CD14-positive monocyte (primary cell): ENCODE data around the gene TMEM151A. TPM values are rescaled to one million over a fixed set of nuclear protein-coding genes. Genes with fewer than 3 reads are reported as not detected.
A peak's percentile ranks its signal among the peaks of the same experiment; 100 is the strongest.

Experiments
- DNase-seq, 3 donors: peaks; one replicate each; pipeline ENCODE4 v3.0.0-alpha.2; 2011 to 2022
- H2AFZ ChIP-seq: 2 replicates; pipeline ENCODE4 v1.6.0; 2012; ENCODE audit warnings: mild to moderate bottlenecking, low read depth, low read length, inconsistent platforms; ENCODE audit not compliant: insufficient read depth, poor library complexity, severe bottlenecking
- H3K27ac ChIP-seq, 2 donors: 1 replicate in 1 of 2; 2 replicates in 1 of 2; pipeline ENCODE4 v1.5.1; 2012 to 2013; ENCODE audit warnings: low read length in 2 of 2, control low read depth in 1 of 2, inconsistent platforms in 1 of 2, low read depth in 1 of 2, mild to moderate bottlenecking in 1 of 2
- H3K27me3 ChIP-seq, 2 donors: one replicate each; pipeline versions ENCODE4 v1.6.0 to v1.6.1; 2011 to 2013; ENCODE audit warnings: low read length in 2 of 2; ENCODE audit not compliant: control insufficient read depth in 2 of 2, insufficient read depth in 2 of 2
- H3K36me3 ChIP-seq, 2 donors: replicated peaks in 1 of 2; 1 replicate in 1 of 2; 2 replicates in 1 of 2; pipeline versions ENCODE4 v1.5.1 to v1.6.1; 2012 to 2013; ENCODE audit warnings: low read length in 2 of 2, control low read depth in 1 of 2, inconsistent platforms in 1 of 2, mild to moderate bottlenecking in 1 of 2; ENCODE audit not compliant: insufficient read depth in 2 of 2, control insufficient read depth in 1 of 2
- H3K4me1 ChIP-seq, 2 donors: 1 replicate in 1 of 2; 2 replicates in 1 of 2; pipeline versions ENCODE4 v1.5.1 to v1.6.1; 2012 to 2013; ENCODE audit warnings: low read length in 2 of 2, control low read depth in 1 of 2, inconsistent platforms in 1 of 2, mild to moderate bottlenecking in 1 of 2, moderate library complexity in 1 of 2; ENCODE audit not compliant: insufficient read depth in 2 of 2, control insufficient read depth in 1 of 2
- H3K4me2 ChIP-seq: replicated peaks from 2 replicates; pipeline ENCODE3; 2012; ENCODE audit warnings: low read length, moderate library complexity, mild to moderate bottlenecking; ENCODE audit not compliant: poor library complexity, severe bottlenecking; ENCODE audit errors: extremely low read depth
- H3K4me3 ChIP-seq, 3 experiments: fragments of 200-600 bp in 1 of 3; sonication (generic) in 1 of 3; replicated peaks in 1 of 3; 1 replicate in 2 of 3; 2 replicates in 1 of 3; pipeline ENCODE4 v1.5.1; 2011 to 2013; ENCODE audit warnings: low read length in 3 of 3, mild to moderate bottlenecking in 3 of 3, control low read depth in 2 of 3, low read depth in 2 of 3, inconsistent platforms in 1 of 3, moderate library complexity in 1 of 3
- H3K79me2 ChIP-seq: 2 replicates; pipeline ENCODE4 v1.6.0; 2012; ENCODE audit warnings: mild to moderate bottlenecking, control low read depth, inconsistent platforms, low read length, moderate library complexity; ENCODE audit not compliant: insufficient read depth
- H3K9ac ChIP-seq: 2 replicates; pipeline ENCODE4 v1.6.0; 2017; ENCODE audit warnings: low read length, mild to moderate bottlenecking; ENCODE audit not compliant: insufficient read depth, poor library complexity, severe bottlenecking
- H3K9me3 ChIP-seq, 2 donors: replicated peaks in 1 of 2; 1 replicate in 1 of 2; 2 replicates in 1 of 2; pipeline versions ENCODE4 v1.5.1 to v1.6.1; 2012 to 2013; ENCODE audit warnings: low read length in 2 of 2, control low read depth in 1 of 2; ENCODE audit not compliant: control insufficient read depth in 1 of 2, insufficient read depth in 1 of 2
- H4K20me1 ChIP-seq: 2 replicates; pipeline ENCODE4 v1.6.0; 2012; ENCODE audit warnings: mild to moderate bottlenecking, low read length, control low read depth, moderate library complexity; ENCODE audit not compliant: insufficient read depth
- H3K27ac Mint-ChIP-seq, 7 donors: one replicate each; pipeline ENCODE4 v1.8.0; 2020; ENCODE audit warnings: mild to moderate bottlenecking in 7 of 7, mixed read lengths in 7 of 7, moderate library complexity in 6 of 7, inconsistent platforms in 2 of 7
- H3K27me3 Mint-ChIP-seq, 3 donors: one replicate each; pipeline ENCODE4 v1.8.0; 2021 to 2022; ENCODE audit warnings: low read depth in 3 of 3, mild to moderate bottlenecking in 3 of 3, mixed read lengths in 3 of 3, moderate library complexity in 3 of 3, inconsistent platforms in 1 of 3
- H3K36me3 Mint-ChIP-seq, 2 donors: one replicate each; pipeline ENCODE4 v1.8.0; 2020; ENCODE audit warnings: mixed read lengths in 2 of 2, inconsistent platforms in 1 of 2, mild to moderate bottlenecking in 1 of 2
- H3K4me1 Mint-ChIP-seq: one replicate; pipeline ENCODE4 v1.8.0; 2020; ENCODE audit warnings: mild to moderate bottlenecking, mixed read lengths
- H3K4me3 Mint-ChIP-seq, 2 donors: one replicate each; pipeline ENCODE4 v1.8.0; 2020; ENCODE audit warnings: mild to moderate bottlenecking in 2 of 2, mixed read lengths in 2 of 2, moderate library complexity in 1 of 2
- H3K9me3 Mint-ChIP-seq, 7 donors: one replicate each; pipeline ENCODE4 v1.8.0; 2020 to 2022; ENCODE audit warnings: mixed read lengths in 7 of 7, mild to moderate bottlenecking in 6 of 7, moderate library complexity in 6 of 7, inconsistent platforms in 2 of 7
- WGBS: methylation state at CpG from one replicate; pipeline ENCODE4 v1.1.5; 2013; ENCODE audit warnings: missing lambda C conversion rate; ENCODE audit not compliant: insufficient coverage; 5-methylcytosine and 5-hydroxymethylcytosine counted together
- intact Hi-C, 2 donors: fragments of 100-400 bp; cut with micrococcal nuclease; formaldehyde crosslinking; loops; one replicate each; pipeline versions ENCODE4 v1.15.0 to v1.15.1; 2023
- polyA plus RNA-seq, 3 donors: library from polyadenylated mRNA; depleted of rRNA in 1 of 3; unstranded in 2 of 3; stranded (reverse) in 1 of 3; fragments of 300-500 nt in 2 of 3; fragments of >200 nt in 1 of 3; fragmentation: Illumina TruSeq in 2 of 3; gene quantifications; 1 replicate in 2 of 3; 2 replicates in 1 of 3; pipeline ENCODE4 v1.2.3, GENCODE V29; 2012 to 2021
- TF ChIP-seq, protein P1 (sequence below): fragments of 200-600 bp; IDR thresholded peaks from one replicate; pipeline ENCODE4 v1.8.0; 2022; ENCODE audit warnings: antibody characterized with exemption, mild to moderate bottlenecking

TMEM151A gene
- polyA plus RNA-seq, 3 donors = not detected

DNA sequence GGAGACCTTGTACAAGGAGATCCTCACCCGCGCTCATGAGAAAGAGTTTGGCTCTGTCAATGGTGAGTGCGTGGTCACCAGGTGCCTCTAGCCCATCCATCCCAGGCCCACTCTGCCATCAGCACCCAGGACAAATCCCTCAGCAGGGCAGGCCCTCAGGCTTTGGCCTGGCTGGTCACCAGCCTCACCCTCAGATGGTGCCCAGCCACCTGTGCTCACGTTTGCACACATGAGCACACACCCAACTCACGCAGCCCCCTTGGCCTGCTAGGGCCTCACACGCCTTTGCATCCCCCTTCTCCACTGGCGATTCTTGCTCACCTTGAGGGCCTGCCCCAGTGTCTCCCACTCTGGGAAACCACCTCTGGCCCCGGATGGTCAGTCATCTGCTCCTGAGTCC lies 27.3 kb upstream of the TMEM151A start:
- H2AFZ ChIP-seq = no peak overlapping the region
- no peaks in the 10 kb centered on the region for H3K9me3 Mint-ChIP-seq
- peaks cover 19 to 20% of the 10 kb centered on the region in 2 donors for H3K4me1 ChIP-seq
- no peak overlapping the region for H3K4me3 Mint-ChIP-seq
- peaks cover 4 to 11% (median 9%) of the 10 kb centered on the region in 3 donors for H3K27me3 Mint-ChIP-seq
- H3K4me2 ChIP-seq = no peak overlapping the region
- no peaks in the 10 kb centered on the region for H3K27me3 ChIP-seq
- H3K79me2 ChIP-seq = peaks cover 9% of the 10 kb centered on the region
- WGBS = 98% methylated on average over 8 of the region's 8 CpGs
- H4K20me1 ChIP-seq = peaks cover 7% of the 10 kb centered on the region
- intact Hi-C loops = no loop called here
- DNase-seq = no peak
- TF ChIP-seq, protein P1, sequence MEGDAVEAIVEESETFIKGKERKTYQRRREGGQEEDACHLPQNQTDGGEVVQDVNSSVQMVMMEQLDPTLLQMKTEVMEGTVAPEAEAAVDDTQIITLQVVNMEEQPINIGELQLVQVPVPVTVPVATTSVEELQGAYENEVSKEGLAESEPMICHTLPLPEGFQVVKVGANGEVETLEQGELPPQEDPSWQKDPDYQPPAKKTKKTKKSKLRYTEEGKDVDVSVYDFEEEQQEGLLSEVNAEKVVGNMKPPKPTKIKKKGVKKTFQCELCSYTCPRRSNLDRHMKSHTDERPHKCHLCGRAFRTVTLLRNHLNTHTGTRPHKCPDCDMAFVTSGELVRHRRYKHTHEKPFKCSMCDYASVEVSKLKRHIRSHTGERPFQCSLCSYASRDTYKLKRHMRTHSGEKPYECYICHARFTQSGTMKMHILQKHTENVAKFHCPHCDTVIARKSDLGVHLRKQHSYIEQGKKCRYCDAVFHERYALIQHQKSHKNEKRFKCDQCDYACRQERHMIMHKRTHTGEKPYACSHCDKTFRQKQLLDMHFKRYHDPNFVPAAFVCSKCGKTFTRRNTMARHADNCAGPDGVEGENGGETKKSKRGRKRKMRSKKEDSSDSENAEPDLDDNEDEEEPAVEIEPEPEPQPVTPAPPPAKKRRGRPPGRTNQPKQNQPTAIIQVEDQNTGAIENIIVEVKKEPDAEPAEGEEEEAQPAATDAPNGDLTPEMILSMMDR = no peak
- H3K36me3 ChIP-seq = no peaks in the 10 kb centered on the region
- peaks cover 5 to 10% of the 10 kb centered on the region in 2 donors for H3K36me3 Mint-ChIP-seq
- no peak overlapping the region for H3K4me3 ChIP-seq
- H3K27ac ChIP-seq = no peak overlapping the region
- H3K4me1 Mint-ChIP-seq = peaks cover 16% of the 10 kb centered on the region
- H3K9ac ChIP-seq = no peak overlapping the region
- H3K27ac Mint-ChIP-seq = no peak overlapping the region
- H3K9me3 ChIP-seq = no peaks in the 10 kb centered on the region

DNA sequence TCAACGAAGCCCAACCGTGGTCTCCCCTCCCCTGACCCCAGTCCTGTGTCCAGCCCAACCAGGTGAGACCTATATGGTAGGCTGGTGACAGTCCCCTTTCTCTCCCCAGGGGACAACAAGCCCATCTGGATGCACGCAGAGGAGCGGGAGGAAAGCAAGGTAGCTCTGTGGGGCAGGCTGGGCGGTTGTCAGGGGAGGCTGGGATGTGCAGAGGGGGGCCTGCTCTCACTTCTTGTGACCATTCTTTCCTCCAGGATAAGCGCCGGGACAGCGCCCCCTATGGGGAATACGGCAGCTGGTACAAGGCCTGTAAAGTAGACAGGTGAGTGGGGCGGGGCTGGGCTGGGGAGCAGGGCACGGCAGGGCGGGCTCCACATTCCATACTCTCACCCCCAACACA lies 26.8 kb upstream of the TMEM151A start:
- Histone ChIP-seq H3K27me3 (no peaks in the 10 kb centered on the region), H4K20me1 (peaks cover 13% of the 10 kb centered on the region), H3K9ac (no peak overlapping the region), H2AFZ (no peak overlapping the region), H3K27ac (no peak overlapping the region), H3K4me1 (peaks cover 24 to 26% of the 10 kb centered on the region in 2 donors), H3K4me3 (no peak overlapping the region), H3K4me2 (no peak overlapping the region), H3K79me2 (peaks cover 14% of the 10 kb centered on the region), H3K9me3 (no peaks in the 10 kb centered on the region), H3K36me3 (no peaks in the 10 kb centered on the region)
- Mint-ChIP-seq H3K4me1 (peaks cover 21% of the 10 kb centered on the region), H3K4me3 (no peak overlapping the region), H3K27ac (no peak overlapping the region), H3K36me3 (peaks cover 5 to 6% of the 10 kb centered on the region in 2 donors), H3K9me3 (no peaks in the 10 kb centered on the region), H3K27me3 (peaks cover 0 to 7% (median 6%) of the 10 kb centered on the region in 3 donors)
- TF ChIP-seq, protein P1 = peak; percentile 30
- no CpG with 5 or more reads among the region's 12 CpGs for WGBS
- no peak for DNase-seq
- intact Hi-C loops = no loop called here
